Gastrocnemius medialis (tissue), 4 donors: ENCODE measurements around the gene AGAP1.

Experiments used
- CTCF ChIP-seq, 5 experiments: fragments of 450-650 bp in 3 of 5; fragments of 200-600 bp in 2 of 5; sonication (generic) in 2 of 5; IDR thresholded peaks in 4 of 5; conservative IDR thresholded peaks in 1 of 5; 1 replicate in 4 of 5; 2 replicates in 1 of 5; pipeline ENCODE4 v1.5.1; 2016 to 2019; ENCODE audit warnings: antibody characterized with exemption in 5 of 5, mild to moderate bottlenecking in 3 of 5, moderate library complexity in 3 of 5
- POLR2A ChIP-seq, 2 donors: fragments of 450-650 bp; IDR thresholded peaks; one replicate each; pipeline ENCODE4 v1.6.1; 2017; ENCODE audit warnings: antibody characterized with exemption in 2 of 2, mild to moderate bottlenecking in 2 of 2, moderate library complexity in 2 of 2

- TF ChIP-seq CTCF (IDR thresholded peaks at IDR 0.05 in 4 of 5, conservative IDR thresholded peaks at IDR 0.05 in 1 of 5) (no peak), POLR2A (IDR thresholded peaks at IDR 0.05) (no peak)
Measured at GRCh38 chr2:235697041-235697440, 203.2 kb downstream of the AGAP1 start.
